Stimulated activated CD4-positive, alpha-beta T cell treated with anti-CD3 and anti-CD28 coated beads, Interleukin-1b, Interleukin-23, amount 100 ng/mL, for 4 hours (primary cell): ENCODE results near the gene PHKB.
A peak's percentile ranks its signal among the peaks of the same experiment; 100 is the strongest.

Source experiments
- DNase-seq, 2 donors: peaks; one replicate each; pipeline ENCODE4 v3.0.0-alpha.2; 2020; ENCODE audit warnings: low read depth in 2 of 2

Gene PHKB

GRCh38 chr16:47567321-47567720 is 106.2 kb downstream of the PHKB start:
- DNase-seq: no peak

GRCh38 chr16:47568351-47568750 is 107.2 kb downstream of the PHKB start:
- DNase-seq: no peak

- no peak for DNase-seq
Observed at GRCh38 chr16:47571049-47571448, 109.9 kb downstream of the PHKB start.

GRCh38 chr16:47571711-47572110 is 110.6 kb downstream of the PHKB start:
- DNase-seq: no peak

GRCh38 chr16:47574091-47575054 is 113.2 kb downstream of the PHKB start:
- DNase-seq: peak in 1 of 2 donors; percentile 15

- no peak for DNase-seq
Observed at GRCh38 chr16:47577029-47577428, 115.9 kb downstream of the PHKB start.

- DNase-seq: no peak
Observed at GRCh38 chr16:47578033-47578432, 116.9 kb downstream of the PHKB start.

- DNase-seq: no peak
Observed at GRCh38 chr16:47578573-47578972, 117.4 kb downstream of the PHKB start.

- DNase-seq: no peak
Observed at GRCh38 chr16:47581114-47581513, 120.0 kb downstream of the PHKB start.

- DNase-seq: no peak
Observed at GRCh38 chr16:47584464-47585225, 123.5 kb downstream of the PHKB start.

- DNase-seq: no peak
Observed at GRCh38 chr16:47586121-47586520, 125.0 kb downstream of the PHKB start.

- no peak for DNase-seq
Observed at GRCh38 chr16:47590472-47590871, 129.3 kb downstream of the PHKB start.

- DNase-seq: no peak
Observed at GRCh38 chr16:47592232-47592631, 131.1 kb downstream of the PHKB start.

- no peak for DNase-seq
Observed at GRCh38 chr16:47599512-47599911, 138.4 kb downstream of the PHKB start.

GRCh38 chr16:47600376-47600775 is 139.2 kb downstream of the PHKB start:
- no peak for DNase-seq

- DNase-seq: no peak
Observed at GRCh38 chr16:47604306-47604705, 143.2 kb downstream of the PHKB start.

- DNase-seq: no peak
Observed at GRCh38 chr16:47611042-47611441, 149.9 kb downstream of the PHKB start.

GRCh38 chr16:47611848-47612493 is 150.8 kb downstream of the PHKB start:
- DNase-seq: no peak

GRCh38 chr16:47612711-47613110 is 151.6 kb downstream of the PHKB start:
- DNase-seq: no peak

GRCh38 chr16:47613251-47613650 is 152.1 kb downstream of the PHKB start:
- DNase-seq: no peak

- DNase-seq: no peak
Observed at GRCh38 chr16:47617732-47618131, 156.6 kb downstream of the PHKB start.

- no peak for DNase-seq
Observed at GRCh38 chr16:47622451-47623176, 161.5 kb downstream of the PHKB start.
